HAP-1 (cell line): ENCODE data around the gene EFEMP2.

Experiments
- DNase-seq, 2 experiments: peaks; one replicate each; pipeline ENCODE4 v3.0.0-alpha.2; 2016 to 2020; ENCODE audit warnings: low spot score in 2 of 2
- H3K27me3 ChIP-seq: fragments of 250-450 bp; sonication (Bioruptor Pico); 2 replicates; pipeline ENCODE4 v1.5.1; 2020; ENCODE audit warnings: low read depth, mild to moderate bottlenecking, moderate library complexity
- H3K36me3 ChIP-seq: fragments of 250-450 bp; sonication (Bioruptor Pico); replicated peaks from 2 replicates; pipeline ENCODE4 v1.5.1; 2020; ENCODE audit warnings: mild to moderate bottlenecking
- H3K4me1 ChIP-seq: fragments of 250-450 bp; sonication (Bioruptor Pico); 2 replicates; pipeline ENCODE4 v1.5.1; 2020; ENCODE audit warnings: mild to moderate bottlenecking
- H3K4me3 ChIP-seq: fragments of 250-450 bp; sonication (Bioruptor Pico); 2 replicates; pipeline ENCODE4 v1.5.1; 2020; ENCODE audit warnings: mild to moderate bottlenecking, moderate library complexity
- H3K9me3 ChIP-seq: fragments of 250-450 bp; sonication (Bioruptor Pico); 2 replicates; pipeline ENCODE4 v1.5.1; 2020; ENCODE audit warnings: mild to moderate bottlenecking, moderate library complexity
- in situ Hi-C: fragments of 300-500 bp; cut with MboI; formaldehyde crosslinking; loops from 3 replicates; pipeline ENCODE4 v1.14.3; 2020; ENCODE audit warnings: low sequenced_read_pairs, inconsistent platforms, mixed read lengths

The EFEMP2 gene

GRCh38 chr11:65861165-65861505 is 11.5 kb downstream of the EFEMP2 start:
- H3K9me3 ChIP-seq, result no peaks in the 10 kb centered on the region
- no peaks in the 10 kb centered on the region for H3K27me3 ChIP-seq
- H3K4me3 ChIP-seq, result peak overlapping the region; percentile 96
- peaks cover 9% of the 10 kb centered on the region; the same call in 1 of the 2 replicates for H3K4me1 ChIP-seq
- in situ Hi-C loops, result no loop called here
- peaks cover 62% of the 10 kb centered on the region for H3K36me3 ChIP-seq
- DNase-seq, result peak in 1 of 2 experiments; percentile 37

GRCh38 chr11:65860278-65861164 is 12.1 kb downstream of the EFEMP2 start, which contains the start of gene MUS81:
Gene MUS81, plus strand, starts transcription at chr11:65860433. Its CDS starts 321 bp downstream, at chr11:65860754.
- in situ Hi-C loops, result no loop called here
- H3K9me3 ChIP-seq, result no peaks in the 10 kb centered on the region
- H3K4me3 ChIP-seq, result peak within 1 kb of the TSS; percentile 96
- peaks cover 62% of the 10 kb centered on the region for H3K36me3 ChIP-seq
- peaks cover 9% of the 10 kb centered on the region; the same call in 1 of the 2 replicates for H3K4me1 ChIP-seq
- no peaks in the 10 kb centered on the region for H3K27me3 ChIP-seq
- peak; percentile 94 to 99 for DNase-seq

- no peak for DNase-seq
- Histone ChIP-seq H3K4me3 (peak overlapping the region; percentile 96), H3K36me3 (peaks cover 62% of the 10 kb centered on the region)
Measured at GRCh38 chr11:65859812-65860277, 12.8 kb downstream of the EFEMP2 start.

GRCh38 chr11:65859095-65859811 is 13.3 kb downstream of the EFEMP2 start:
- no peaks in the 10 kb centered on the region for H3K9me3 ChIP-seq
- in situ Hi-C loops, result no loop called here
- peaks cover 9% of the 10 kb centered on the region; the same call in 1 of the 2 replicates for H3K4me1 ChIP-seq
- H3K36me3 ChIP-seq, result peaks cover 62% of the 10 kb centered on the region
- DNase-seq, result peak; percentile 97 to 99
- peak overlapping the region; percentile 96 for H3K4me3 ChIP-seq
- H3K27me3 ChIP-seq, result no peaks in the 10 kb centered on the region

More at GRCh38 chr11:65859812-65860277, 12.8 kb downstream of the EFEMP2 start:
- Histone ChIP-seq H3K4me1 (peaks cover 9% of the 10 kb centered on the region; the same call in 1 of the 2 replicates), H3K27me3 (no peaks in the 10 kb centered on the region), H3K9me3 (no peaks in the 10 kb centered on the region)
- in situ Hi-C loops, result no loop called here

GRCh38 chr11:65858681-65859087 is 13.9 kb downstream of the EFEMP2 start:
- Histone ChIP-seq H3K9me3 (no peaks in the 10 kb centered on the region), H3K4me3 (peak overlapping the region; percentile 96), H3K4me1 (peaks cover 9% of the 10 kb centered on the region; the same call in 1 of the 2 replicates), H3K27me3 (no peaks in the 10 kb centered on the region), H3K36me3 (peaks cover 62% of the 10 kb centered on the region)
- DNase-seq, result no peak
- in situ Hi-C loops, result no loop called here

- in situ Hi-C loops, result no loop called here
- DNase-seq, result peak; percentile 94 to 98
- Histone ChIP-seq H3K4me1 (peaks cover 9% of the 10 kb centered on the region; the same call in 1 of the 2 replicates), H3K4me3 (peak within 1 kb of the TSS; percentile 96), H3K36me3 (peaks cover 64% of the 10 kb centered on the region), H3K27me3 (no peaks in the 10 kb centered on the region), H3K9me3 (no peaks in the 10 kb centered on the region)
Measured at GRCh38 chr11:65857853-65858680, 14.5 kb downstream of the EFEMP2 start, which contains the start of gene CFL1. Gene CFL1, minus strand, starts transcription at chr11:65858180. Its CDS starts 81 bp downstream, at chr11:65858099.

- in situ Hi-C loops, result no loop called here
Measured at GRCh38 chr11:65857500-65857852, 15.1 kb downstream of the EFEMP2 start.

GRCh38 chr11:65856689-65857499 is 15.7 kb downstream of the EFEMP2 start:
- in situ Hi-C loops, result no loop called here

More at GRCh38 chr11:65857500-65857852, 15.1 kb downstream of the EFEMP2 start:
- DNase-seq, result peak in 1 of 2 experiments; percentile 64
- no peaks in the 10 kb centered on the region for H3K9me3 ChIP-seq
- peaks cover 9% of the 10 kb centered on the region; the same call in 1 of the 2 replicates for H3K4me1 ChIP-seq
- no peaks in the 10 kb centered on the region for H3K27me3 ChIP-seq
- peaks cover 62% of the 10 kb centered on the region for H3K36me3 ChIP-seq
- peak overlapping the region; percentile 96 for H3K4me3 ChIP-seq

GRCh38 chr11:65855927-65856363 is 16.7 kb downstream of the EFEMP2 start:
- Histone ChIP-seq H3K27me3 (no peaks in the 10 kb centered on the region), H3K36me3 (peaks cover 63% of the 10 kb centered on the region), H3K4me3 (peak overlapping the region; percentile 96), H3K9me3 (peaks cover 8% of the 10 kb centered on the region), H3K4me1 (peaks cover 9% of the 10 kb centered on the region; the same call in 1 of the 2 replicates)
- in situ Hi-C loops, result no loop called here
- DNase-seq, result no peak

More at GRCh38 chr11:65856689-65857499, 15.7 kb downstream of the EFEMP2 start:
- H3K9me3 ChIP-seq, result no peaks in the 10 kb centered on the region
- peaks cover 9% of the 10 kb centered on the region; the same call in 1 of the 2 replicates for H3K4me1 ChIP-seq
- peaks cover 61% of the 10 kb centered on the region for H3K36me3 ChIP-seq
- no peaks in the 10 kb centered on the region for H3K27me3 ChIP-seq
- peak; percentile 47 to 84 for DNase-seq
- peak overlapping the region; percentile 96 for H3K4me3 ChIP-seq

- in situ Hi-C loops, result no loop called here
- DNase-seq, result no peak
- peaks cover 8% of the 10 kb centered on the region for H3K9me3 ChIP-seq
- H3K27me3 ChIP-seq, result no peaks in the 10 kb centered on the region
- H3K36me3 ChIP-seq, result peaks cover 60% of the 10 kb centered on the region
- peaks cover 9% of the 10 kb centered on the region; the same call in 1 of the 2 replicates for H3K4me1 ChIP-seq
- H3K4me3 ChIP-seq, result no peak overlapping the region
Measured at GRCh38 chr11:65854852-65855837, 17.5 kb downstream of the EFEMP2 start.

- H3K4me3 ChIP-seq, result no peak overlapping the region
- H3K36me3 ChIP-seq, result peaks cover 60% of the 10 kb centered on the region
- peaks cover 4% of the 10 kb centered on the region; the same call in 1 of the 2 replicates for H3K4me1 ChIP-seq
- no peaks in the 10 kb centered on the region for H3K27me3 ChIP-seq
- H3K9me3 ChIP-seq, result peaks cover 8% of the 10 kb centered on the region
- in situ Hi-C loops, result no loop called here
- no peak for DNase-seq
Measured at GRCh38 chr11:65854161-65854592, 18.4 kb downstream of the EFEMP2 start.
